CD4-positive, CD25-positive, alpha-beta regulatory T cell (primary cell): ENCODE results near the gene TTC14. TPM values are rescaled to one million over a fixed set of nuclear protein-coding genes. Genes with fewer than 3 reads are reported as not detected.
"Not testable (repeated sequence)": the region's sequence is repeated elsewhere in the genome, so short reads cannot be mapped to it uniquely, and the experiment has no call there.

Experiments used
- ATAC-seq, 2 donors: fragments of 150-1000 bp; cut with Tn5 transposase; one replicate each; pipeline ENCODE4 v1.10.0; 2021; ENCODE audit warnings: low read depth in 2 of 2, moderate number of reproducible peaks in 2 of 2, moderate library complexity in 1 of 2
- DNase-seq, 3 donors: peaks; one replicate each; pipeline versions ENCODE4 v3.0.0 to v3.0.0-alpha.2; 2012 to 2022; ENCODE audit warnings: mixed read lengths in 1 of 3
- H3K27ac ChIP-seq: one replicate; pipeline ENCODE4 v1.7.0; 2013; ENCODE audit warnings: mild to moderate bottlenecking, low read length; ENCODE audit not compliant: insufficient read depth, poor library complexity, severe bottlenecking
- H3K27me3 ChIP-seq: one replicate; pipeline ENCODE4 v1.7.0; 2013; ENCODE audit warnings: low read length; ENCODE audit not compliant: control insufficient read depth, insufficient read depth
- H3K36me3 ChIP-seq: one replicate; pipeline ENCODE4 v1.7.0; 2013; ENCODE audit warnings: mild to moderate bottlenecking, low read length, moderate library complexity; ENCODE audit not compliant: control insufficient read depth, insufficient read depth
- H3K4me1 ChIP-seq: 2 replicates; pipeline ENCODE4 v1.7.0; 2013; ENCODE audit warnings: mild to moderate bottlenecking, low read length; ENCODE audit not compliant: insufficient read depth, control insufficient read depth, poor library complexity, severe bottlenecking
- H3K4me3 ChIP-seq: one replicate; pipeline ENCODE4 v1.7.0; 2013; ENCODE audit warnings: low read depth, mild to moderate bottlenecking, low read length, moderate library complexity
- H3K9me3 ChIP-seq, 2 experiments: 1 replicate in 1 of 2; 2 replicates in 1 of 2; pipeline ENCODE4 v1.7.0; 2013; ENCODE audit warnings: low read length in 2 of 2, mild to moderate bottlenecking in 1 of 2, moderate library complexity in 1 of 2; ENCODE audit not compliant: control insufficient read depth in 2 of 2
- H3K27ac Mint-ChIP-seq, 3 donors: one replicate each; pipeline ENCODE4 v1.8.0; 2020 to 2022; ENCODE audit warnings: mild to moderate bottlenecking in 3 of 3, mixed read lengths in 3 of 3, moderate library complexity in 2 of 3
- H3K27me3 Mint-ChIP-seq: one replicate; pipeline ENCODE4 v1.8.0; 2022; ENCODE audit warnings: mild to moderate bottlenecking, mixed read lengths
- H3K36me3 Mint-ChIP-seq: one replicate; pipeline ENCODE4 v1.8.0; 2020; ENCODE audit warnings: mixed read lengths
- H3K4me1 Mint-ChIP-seq, 4 donors: one replicate each; pipeline ENCODE4 v1.8.0; 2020 to 2022; ENCODE audit warnings: mixed read lengths in 4 of 4, mild to moderate bottlenecking in 1 of 4
- H3K4me3 Mint-ChIP-seq, 4 donors: one replicate each; pipeline ENCODE4 v1.8.0; 2020 to 2022; ENCODE audit warnings: mild to moderate bottlenecking in 4 of 4, mixed read lengths in 4 of 4, moderate library complexity in 3 of 4
- H3K9me3 Mint-ChIP-seq, 7 donors: one replicate each; pipeline ENCODE4 v1.8.0; 2020 to 2022; ENCODE audit warnings: mixed read lengths in 7 of 7, mild to moderate bottlenecking in 3 of 7, moderate library complexity in 2 of 7
- polyA plus RNA-seq, 4 donors: library from polyadenylated mRNA; unstranded; fragments of 300-500 nt; fragmentation: Illumina TruSeq; gene quantifications; one replicate each; pipeline ENCODE4 v1.2.3, GENCODE V29; 2021
- total RNA-seq: library from RNA; stranded (reverse); gene quantifications from one replicate; pipeline ENCODE4 v1.2.3, GENCODE V29; 2022

TTC14 gene
- total and polyA plus RNA-seq, 5 donors from 2014 or later: 14.0 to 80.3 (median 26.6) TPM

DNA sequence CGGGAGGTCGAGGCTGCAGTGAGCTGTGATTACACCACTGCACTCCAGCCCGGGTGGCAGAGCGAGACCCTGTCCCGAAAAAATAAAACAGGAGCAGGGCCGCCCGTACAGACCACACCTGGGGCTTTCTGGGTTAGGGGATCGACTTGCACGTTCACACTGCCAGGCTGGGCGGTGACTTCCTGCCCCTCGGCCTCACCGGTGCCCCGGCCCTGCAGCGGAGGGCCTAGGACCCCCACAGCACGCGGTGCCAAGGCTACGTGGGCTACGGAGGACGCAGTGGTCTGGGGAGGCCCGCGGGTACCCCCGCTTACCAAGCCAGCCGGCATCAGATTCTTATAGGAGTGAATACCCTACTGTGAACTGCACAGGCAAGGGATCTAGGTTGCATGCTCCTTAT is 11.6 kb upstream of the TTC14 start:
- H3K27me3 Mint-ChIP-seq: peaks cover 30% of the 10 kb centered on the region
- H3K4me1 ChIP-seq: no peaks in the 10 kb centered on the region
- H3K4me1 Mint-ChIP-seq: no peaks in the 10 kb centered on the region
- H3K27ac Mint-ChIP-seq: no peak overlapping the region
- H3K4me3 ChIP-seq: no peak overlapping the region
- no peaks in the 10 kb centered on the region for H3K9me3 ChIP-seq
- ATAC-seq (no peak), DNase-seq (no peak)
- H3K36me3 Mint-ChIP-seq: no peaks in the 10 kb centered on the region
- no peak overlapping the region for H3K27ac ChIP-seq
- peaks cover 27% of the 10 kb centered on the region for H3K27me3 ChIP-seq
- H3K36me3 ChIP-seq: no peaks in the 10 kb centered on the region
- H3K4me3 Mint-ChIP-seq: no peak overlapping the region
- peaks cover 0 to 3% (median 0%) of the 10 kb centered on the region in 7 donors for H3K9me3 Mint-ChIP-seq

DNA sequence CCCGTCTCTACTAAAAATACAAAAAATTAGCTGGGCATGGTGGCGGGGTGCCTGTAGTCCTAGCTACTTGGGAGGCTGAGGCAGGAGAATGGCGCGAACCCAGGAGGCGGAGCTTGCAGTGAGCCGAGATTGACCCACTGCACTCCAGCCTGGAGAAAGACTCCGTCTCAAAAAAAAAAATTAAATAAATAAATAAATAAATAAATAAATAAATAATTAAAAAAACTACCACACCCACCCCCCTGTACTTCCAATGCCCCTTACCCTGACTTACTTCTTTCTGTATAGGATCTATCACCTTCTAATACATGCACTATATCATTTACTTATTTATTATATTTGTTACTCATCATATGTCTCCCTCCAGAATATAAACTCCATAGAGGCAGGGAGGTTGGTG is 8.3 kb upstream of the TTC14 start:
- H3K9me3 ChIP-seq, DNase-seq, H3K4me1 ChIP-seq, H3K4me3 Mint-ChIP-seq, H3K27ac Mint-ChIP-seq, H3K27ac ChIP-seq, H3K4me3 ChIP-seq, H3K9me3 Mint-ChIP-seq, H3K4me1 Mint-ChIP-seq, ATAC-seq, H3K36me3 Mint-ChIP-seq, H3K36me3 ChIP-seq: not testable (repeated sequence)
- peaks cover 24% of the 10 kb centered on the region for H3K27me3 ChIP-seq
- H3K27me3 Mint-ChIP-seq: peaks cover 39% of the 10 kb centered on the region

GRCh38 chr3:180594631-180595558 is 7.1 kb upstream of the TTC14 start:
- DNase-seq (peak in 1 of 3 donors; percentile 23), ATAC-seq (no peak)
- no peaks in the 10 kb centered on the region for H3K9me3 ChIP-seq
- Mint-ChIP-seq H3K9me3 (peaks cover 0 to 4% (median 0%) of the 10 kb centered on the region in 7 donors), H3K27me3 (peaks cover 50% of the 10 kb centered on the region), H3K36me3 (no peaks in the 10 kb centered on the region), H3K27ac (no peak overlapping the region), H3K4me3 (peak overlapping the region in 1 of 4 donors; percentile 20), H3K4me1 (no peaks in the 10 kb centered on the region)
- H3K36me3 ChIP-seq: no peaks in the 10 kb centered on the region
- no peak overlapping the region for H3K4me3 ChIP-seq
- no peak overlapping the region for H3K27ac ChIP-seq
- peaks cover 24% of the 10 kb centered on the region for H3K27me3 ChIP-seq
- no peaks in the 10 kb centered on the region for H3K4me1 ChIP-seq

DNA sequence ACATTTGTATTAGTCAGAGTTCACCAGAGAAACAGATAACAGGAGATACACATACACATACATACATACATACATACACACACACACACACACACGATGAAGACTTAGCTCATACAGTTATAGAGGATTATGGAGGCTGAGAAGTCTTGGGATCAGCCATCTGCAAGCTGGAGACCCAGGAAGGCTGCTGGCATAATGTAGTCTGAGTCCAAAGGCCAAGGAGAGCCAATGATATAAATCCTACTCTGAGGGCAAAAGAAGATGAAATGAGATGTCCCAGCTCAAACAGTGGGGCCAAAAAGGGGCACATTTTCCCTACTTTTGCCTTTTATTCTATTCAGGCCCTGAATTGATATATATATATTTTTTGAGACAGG is 6.4 kb upstream of the TTC14 start:
- Mint-ChIP-seq H3K9me3 (peaks cover 0 to 4% (median 0%) of the 10 kb centered on the region in 7 donors), H3K4me3 (peak overlapping the region in 1 of 4 donors; percentile 20), H3K27me3 (peaks cover 54% of the 10 kb centered on the region), H3K27ac (no peak overlapping the region), H3K4me1 (no peaks in the 10 kb centered on the region), H3K36me3 (no peaks in the 10 kb centered on the region)
- H3K4me1 ChIP-seq: no peaks in the 10 kb centered on the region
- no peak for DNase-seq
- H3K9me3 ChIP-seq: no peaks in the 10 kb centered on the region
- no peak overlapping the region for H3K4me3 ChIP-seq
- peaks cover 24% of the 10 kb centered on the region for H3K27me3 ChIP-seq
- no peak for ATAC-seq
- no peaks in the 10 kb centered on the region for H3K36me3 ChIP-seq
- no peak overlapping the region for H3K27ac ChIP-seq

DNA sequence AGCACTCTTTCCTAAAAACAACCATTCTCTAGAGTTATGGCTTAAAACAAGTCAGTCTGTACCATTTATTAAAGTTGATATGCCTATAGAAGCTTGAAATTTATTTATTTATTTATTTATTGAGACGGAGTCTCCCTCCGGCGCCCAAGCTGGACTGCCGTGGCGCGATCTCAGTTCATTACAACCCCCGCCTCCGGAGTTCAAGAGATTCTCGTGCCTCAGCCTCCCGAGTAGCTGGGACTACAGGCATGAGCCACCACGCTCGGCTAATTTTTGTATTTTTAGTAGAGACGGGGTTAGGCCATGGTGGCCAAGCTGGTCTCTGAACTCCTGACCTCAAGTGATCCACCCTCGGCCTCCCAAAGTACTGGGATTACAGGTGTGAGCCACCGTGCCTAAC is 1.5 kb upstream of the TTC14 start:
- no peak overlapping the region for H3K27ac ChIP-seq
- H3K27me3 ChIP-seq: peaks cover 10% of the 10 kb centered on the region
- H3K36me3 Mint-ChIP-seq: peaks cover 15% of the 10 kb centered on the region
- no peak overlapping the region for H3K4me3 ChIP-seq
- H3K4me1 Mint-ChIP-seq: peaks cover 11 to 34% (median 18%) of the 10 kb centered on the region in 4 donors
- H3K4me1 ChIP-seq: peaks cover 21% of the 10 kb centered on the region
- no peak for ATAC-seq
- H3K9me3 Mint-ChIP-seq: peaks cover 0 to 8% (median 5%) of the 10 kb centered on the region in 7 donors
- peak overlapping the region in 2 of 4 donors; percentile 22 to 95 for H3K4me3 Mint-ChIP-seq
- peaks cover 19% of the 10 kb centered on the region for H3K36me3 ChIP-seq
- H3K9me3 ChIP-seq: peaks cover 0 to 9% of the 10 kb centered on the region in 2 experiments
- no peak for DNase-seq
- no peak overlapping the region for H3K27ac Mint-ChIP-seq
- H3K27me3 Mint-ChIP-seq: peaks cover 35% of the 10 kb centered on the region

- Histone ChIP-seq H3K4me1 (no peaks in the 10 kb centered on the region), H3K27ac (no peak overlapping the region), H3K36me3 (peaks cover 73% of the 10 kb centered on the region), H3K27me3 (no peaks in the 10 kb centered on the region), H3K9me3 (no peaks in the 10 kb centered on the region), H3K4me3 (no peak overlapping the region)
- ATAC-seq: no peak
- H3K9me3 Mint-ChIP-seq: no peaks in the 10 kb centered on the region
- no peaks in the 10 kb centered on the region for H3K27me3 Mint-ChIP-seq
- no peak overlapping the region for H3K4me3 Mint-ChIP-seq
- peaks cover 31% of the 10 kb centered on the region for H3K36me3 Mint-ChIP-seq
- H3K4me1 Mint-ChIP-seq: peaks cover 6 to 35% (median 13%) of the 10 kb centered on the region in 4 donors
- DNase-seq: no peak
- H3K27ac Mint-ChIP-seq: no peak overlapping the region
These were observed 9.0 kb downstream of the TTC14 start for GRCh38 chr3:180611006-180611405.

DNA sequence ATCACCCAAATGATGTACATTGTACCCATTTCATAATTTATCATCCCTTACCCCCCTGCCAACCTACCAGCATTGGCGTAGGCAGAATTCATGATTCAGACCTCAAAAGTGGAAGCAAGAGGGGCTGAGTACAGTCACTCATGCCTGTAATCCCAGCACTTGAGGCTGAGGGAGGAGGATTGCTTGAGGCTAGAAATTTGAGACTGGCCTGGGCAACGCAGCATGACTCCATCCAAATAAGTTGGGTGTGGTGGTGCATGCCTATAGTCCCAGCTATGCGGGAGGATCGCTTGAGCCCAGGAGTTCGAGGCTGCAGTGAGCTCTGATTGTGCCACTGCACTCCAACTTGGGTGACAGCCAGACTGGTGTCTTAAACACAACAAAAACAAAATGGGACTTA is 10.4 kb downstream of the TTC14 start:
- Histone ChIP-seq H3K9me3 (no peaks in the 10 kb centered on the region), H3K4me3 (no peak overlapping the region), H3K36me3 (peaks cover 61% of the 10 kb centered on the region), H3K4me1 (no peaks in the 10 kb centered on the region), H3K27ac (no peak overlapping the region), H3K27me3 (no peaks in the 10 kb centered on the region)
- Mint-ChIP-seq H3K4me1 (peaks cover 4 to 28% (median 9%) of the 10 kb centered on the region in 4 donors), H3K36me3 (peaks cover 26% of the 10 kb centered on the region), H3K27me3 (no peaks in the 10 kb centered on the region), H3K9me3 (no peaks in the 10 kb centered on the region), H3K4me3 (peak overlapping the region in 1 of 4 donors; percentile 29), H3K27ac (no peak overlapping the region)
- no peak for DNase-seq
- no peak for ATAC-seq

- no peak overlapping the region for H3K4me3 ChIP-seq
- DNase-seq: no peak
- no peaks in the 10 kb centered on the region for H3K27me3 ChIP-seq
- Mint-ChIP-seq H3K27ac (no peak overlapping the region), H3K27me3 (no peaks in the 10 kb centered on the region), H3K36me3 (peaks cover 8% of the 10 kb centered on the region), H3K4me3 (no peak overlapping the region), H3K4me1 (peaks cover 0 to 20% (median under 1%) of the 10 kb centered on the region in 4 donors), H3K9me3 (peaks cover 0 to 14% (median 0%) of the 10 kb centered on the region in 7 donors)
- H3K36me3 ChIP-seq: peaks cover 29% of the 10 kb centered on the region
- no peaks in the 10 kb centered on the region for H3K4me1 ChIP-seq
- H3K9me3 ChIP-seq: no peaks in the 10 kb centered on the region
- H3K27ac ChIP-seq: peak overlapping the region; percentile 19
- no peak for ATAC-seq
These were observed 14.0 kb downstream of the TTC14 start for GRCh38 chr3:180615954-180616353.
